Psoas muscle (tissue), 8 donors: Measurements from ENCODE around the gene CUZD1. TPM values are rescaled to one million over a fixed set of nuclear protein-coding genes. Genes with fewer than 3 reads are reported as not detected.

Source experiments
- ATAC-seq, 4 donors: fragments of 200-7000 bp; cut with Tn5 transposase; one replicate each; pipeline ENCODE4 v1.9.1; 2020; ENCODE audit warnings: moderate library complexity in 3 of 4, mild to moderate bottlenecking in 2 of 4
- DNase-seq, 2 donors: peaks; one replicate each; pipeline ENCODE4 v3.0.0-alpha.2; 2020
- H3K27ac ChIP-seq: fragments of 200-600 bp; one replicate; pipeline ENCODE4 v1.8.0; 2022
- H3K27me3 ChIP-seq, 3 donors: fragments of 200-600 bp in 1 of 3; one replicate each; pipeline versions ENCODE4 v1.6.1 to v1.8.0; 2013 to 2022; ENCODE audit warnings: low read length in 2 of 3, mild to moderate bottlenecking in 2 of 3, moderate library complexity in 1 of 3; ENCODE audit not compliant: insufficient read depth in 3 of 3
- H3K36me3 ChIP-seq, 2 donors: fragments of 200-600 bp in 1 of 2; one replicate each; pipeline versions ENCODE4 v1.6.1 to v1.8.0; 2013 to 2022; ENCODE audit warnings: low read depth in 1 of 2, mild to moderate bottlenecking in 1 of 2, moderate library complexity in 1 of 2; ENCODE audit not compliant: insufficient read depth in 1 of 2
- H3K4me1 ChIP-seq: fragments of 200-600 bp; one replicate; pipeline ENCODE4 v1.8.0; 2022
- H3K4me3 ChIP-seq: fragments of 200-600 bp; one replicate; pipeline ENCODE4 v1.8.0; 2022; ENCODE audit warnings: mild to moderate bottlenecking
- H3K9me3 ChIP-seq: fragments of 200-600 bp; one replicate; pipeline ENCODE4 v1.8.0; 2022
- CTCF ChIP-seq: fragments of 200-600 bp; IDR thresholded peaks from one replicate; pipeline ENCODE4 v1.8.0; 2022; ENCODE audit warnings: antibody characterized with exemption
- WGBS, 3 donors: extraction: QIAGEN DNeasy Blood & Tissue Kit; methylation state at CpG; one replicate each; pipeline versions ENCODE4 v1.1.6 to v1.1.7; 2013; 5-methylcytosine and 5-hydroxymethylcytosine counted together
- intact Hi-C, 2 donors: fragments of 100-400 bp; cut with DNase I; formaldehyde crosslinking; loops; one replicate each; pipeline versions ENCODE4 v1.11.0 to v1.14.2; 2022
- polyA plus RNA-seq, 3 donors: library from polyadenylated mRNA; stranded (reverse); fragments of 200-250 nt; gene quantifications; one replicate each; pipeline ENCODE4 v1.2.3, GENCODE V29; 2013
- total RNA-seq, 4 donors: library from RNA; stranded (reverse); fragmentation: NEBNext Ultra II Directional in 2 of 4; extraction: Animal tissue kit (Norgen Biotek cat#: 25700) in 2 of 4; gene quantifications; one replicate each; pipeline versions ENCODE4 v1.2.1 to v1.2.4, GENCODE V29; 2021 to 2023
- donor health status: healthy with polysubstance abuse.
- donor health status: DM: no; HTN: no; CAD: no; lungs with moderate emphysema.
- donor health status: Bipolar disorder and iron deficiency.
- donor health status: healthy.
- donor health status: DM: yes; HTN: yes; CAD: no.
- donor health status: DM: no; HTN: no; CAD: no.
- donor health status: DM: no; HTN: no; CAD: no.
- donor health status: DM: yes; HTN: yes; CAD: no.

The CUZD1 gene
- total and polyA plus RNA-seq, 7 donors, result 0.10 to 0.35 (median 0.18) TPM; not detected in 1

GRCh38 chr10:122850705-122851640, 5.3 kb upstream of the CUZD1 start:
- no peak overlapping the region for H3K27ac ChIP-seq
- no peak for ATAC-seq
- no peak for DNase-seq
- no peak for TF ChIP-seq CTCF
- H3K36me3 ChIP-seq, result no peaks in the 10 kb centered on the region
- 76 to 84% (median 81%) methylated on average over 5 of the region's 5 CpGs for WGBS, 3 donors
- H3K4me3 ChIP-seq, result no peak overlapping the region
- no peaks in the 10 kb centered on the region for H3K27me3 ChIP-seq
- intact Hi-C loops, result no loop called here
- no peaks in the 10 kb centered on the region for H3K4me1 ChIP-seq
- H3K9me3 ChIP-seq, result no peaks in the 10 kb centered on the region

GRCh38 chr10:122849900-122850605, 4.4 kb upstream of the CUZD1 start:
- no peak overlapping the region for H3K27ac ChIP-seq

GRCh38 chr10:122849090-122849489, 3.4 kb upstream of the CUZD1 start:
- no peak for ATAC-seq
- H3K27ac ChIP-seq, result no peak overlapping the region
- WGBS, 3 donors, result 74 to 84% (median 81%) methylated on average over 2 of the region's 2 CpGs
- no peaks in the 10 kb centered on the region for H3K36me3 ChIP-seq
- no peak overlapping the region for H3K4me3 ChIP-seq
- intact Hi-C loops, result no loop called here
- no peak for TF ChIP-seq CTCF
- no peaks in the 10 kb centered on the region for H3K27me3 ChIP-seq
- DNase-seq, result no peak
- H3K4me1 ChIP-seq, result no peaks in the 10 kb centered on the region
- H3K9me3 ChIP-seq, result no peaks in the 10 kb centered on the region

More at GRCh38 chr10:122849900-122850605, 4.4 kb upstream of the CUZD1 start:
- WGBS, 3 donors, result 79 to 83% (median 82%) methylated on average over 12 of the region's 12 CpGs
- no peaks in the 10 kb centered on the region for H3K4me1 ChIP-seq
- H3K9me3 ChIP-seq, result no peaks in the 10 kb centered on the region
- H3K27me3 ChIP-seq, result no peaks in the 10 kb centered on the region
- H3K4me3 ChIP-seq, result no peak overlapping the region
- intact Hi-C loops, result no loop called here
- ATAC-seq (no peak), DNase-seq (no peak)
- no peak for TF ChIP-seq CTCF
- no peaks in the 10 kb centered on the region for H3K36me3 ChIP-seq

GRCh38 chr10:122847782-122848604, 2.3 kb upstream of the CUZD1 start:
- ATAC-seq, result peak in 2 of 4 donors; percentile 52 to 86
- Histone ChIP-seq H3K4me1 (no peaks in the 10 kb centered on the region), H3K27ac (peak overlapping the region; percentile 30), H3K27me3 (no peaks in the 10 kb centered on the region), H3K4me3 (no peak overlapping the region), H3K9me3 (peaks cover under 1% of the 10 kb centered on the region), H3K36me3 (no peaks in the 10 kb centered on the region)
- 65 to 74% (median 67%) methylated on average over 12 of the region's 12 CpGs for WGBS, 3 donors
- no peak for TF ChIP-seq CTCF
- no peak for DNase-seq
- intact Hi-C loops, result no loop called here
